ENCODE measurements around the gene LGR4. TPM values are rescaled to one million over a fixed set of nuclear protein-coding genes. Genes with fewer than 3 reads are reported as not detected.

Gene LGR4
- total RNA-seq, 1 experiment from 2014 or later = 99.2 TPM

GRCh38 chr11:27489092-27489491 lies 16.5 kb upstream of the LGR4 start:
- Histone ChIP-seq H3K23ac (ENCODE audit: insufficient read length, low read depth, low read length) (no peak overlapping the region), H4K5ac (ENCODE audit: insufficient read length, low read depth, low read length) (no peak overlapping the region), H4K20me1 (ENCODE audit: control insufficient read depth, insufficient read depth, insufficient read length) (no peaks in the 10 kb centered on the region), H3K4ac (ENCODE audit: low read depth, low read length) (no peak overlapping the region), H3T11ph (ENCODE audit: low read length) (no peak overlapping the region), H3K27ac (ENCODE audit: insufficient read length, low read depth, low read length) (no peak overlapping the region), H2BK5ac (ENCODE audit: insufficient read length, low read length) (no peak overlapping the region), H3K79me1 (ENCODE audit: insufficient read depth, low read depth, low read length, poor library complexity, severe bottlenecking) (no peaks in the 10 kb centered on the region), H2BK120ac (ENCODE audit: low read depth, low read length, poor library complexity, severe bottlenecking) (no peak overlapping the region), H4K91ac (ENCODE audit: insufficient read length, low read depth, low read length) (no peak overlapping the region), H3K4me2 (ENCODE audit: insufficient read depth, insufficient read length, low read length) (no peak overlapping the region), H3K56ac (ENCODE audit: insufficient read length, low read depth, low read length) (no peak overlapping the region), H4K8ac (replicated peaks; ENCODE audit: insufficient read length, low read depth, low read length) (no peak overlapping the region), H3K23me2 (ENCODE audit: insufficient read length, low read depth, low read length, poor library complexity, severe bottlenecking) (no peaks in the 10 kb centered on the region), H3K14ac (ENCODE audit: insufficient read depth, low read length) (no peak overlapping the region), H3K79me2 (ENCODE audit: insufficient read depth, low read length) (no peaks in the 10 kb centered on the region), H3K9ac (ENCODE audit: extremely low read depth, insufficient read length, low read length) (no peak overlapping the region), H2AK5ac (ENCODE audit: insufficient read length, low read length) (no peak overlapping the region), H3K27me3 (ENCODE audit: insufficient read depth, low read length) (no peaks in the 10 kb centered on the region), H3K4me1 (ENCODE audit: insufficient read depth, low read length) (no peaks in the 10 kb centered on the region), H2AFZ (ENCODE audit: low read length) (no peak overlapping the region), H2BK12ac (ENCODE audit: insufficient read length, low read depth, low read length) (no peak overlapping the region), H2BK20ac (ENCODE audit: low read depth, low read length, poor library complexity, severe bottlenecking) (no peak overlapping the region), H3K18ac (ENCODE audit: insufficient read length, low read depth, low read length) (no peak overlapping the region), H3K9me3 (ENCODE audit: control insufficient read depth, low read depth, low read length) (peaks cover 9% of the 10 kb centered on the region), H2BK15ac (ENCODE audit: low read depth, low read length) (no peak overlapping the region)
- no peaks in the 10 kb centered on the region; the same call in 1 of the 2 replicates for H3K27me3 Mint-ChIP-seq (ENCODE audit: low read depth)
- no peak overlapping the region for H3K27ac Mint-ChIP-seq
- H3K4me3 Mint-ChIP-seq = no peak overlapping the region
- peaks cover 37 to 48% (median 42%) of the 10 kb centered on the region in 3 experiments for H3K36me3 Mint-ChIP-seq (ENCODE audit: insufficient read depth in 1 of 3, low read depth in 3 of 3)
- no peak for DNase-seq
- H3K4me1 Mint-ChIP-seq = peaks cover 2 to 3% of the 10 kb centered on the region in 2 experiments; a peak in 3 of 4 replicates
- no peak for TF ChIP-seq CTCF (conservative IDR thresholded peaks at IDR 0.05)
- WGBS (ENCODE audit: extremely low coverage, insufficient read length, low lambda C conversion rate) = no CpG with 5 or more reads among the region's 5 CpGs
- peaks cover 7 to 12% of the 10 kb centered on the region in 2 experiments for H3K9me3 Mint-ChIP-seq

Measured in H9 (cell line).